Subcutaneous abdominal adipose tissue (tissue), 5 donors: ENCODE results near the gene GPC3.

Source experiments
- H3K27ac ChIP-seq: one replicate; pipeline ENCODE4 v1.7.0; 2013; ENCODE audit warnings: low read depth, mild to moderate bottlenecking, inconsistent platforms, low read length, moderate library complexity
- H3K27me3 ChIP-seq, 5 donors: one replicate each; pipeline ENCODE4 v1.7.0; 2013; ENCODE audit warnings: low read length in 5 of 5, inconsistent platforms in 1 of 5; ENCODE audit not compliant: control insufficient read depth in 5 of 5, insufficient read depth in 4 of 5
- H3K36me3 ChIP-seq, 5 donors: one replicate each; pipeline ENCODE4 v1.7.0; 2013; ENCODE audit warnings: low read length in 5 of 5; ENCODE audit not compliant: control insufficient read depth in 5 of 5, insufficient read depth in 5 of 5
- H3K4me1 ChIP-seq, 5 donors: one replicate each; pipeline ENCODE4 v1.7.0; 2013; ENCODE audit warnings: low read length in 5 of 5, mild to moderate bottlenecking in 3 of 5, moderate library complexity in 1 of 5; ENCODE audit not compliant: control insufficient read depth in 5 of 5, insufficient read depth in 5 of 5
- H3K4me3 ChIP-seq, 5 donors: one replicate each; pipeline ENCODE4 v1.7.0; 2013; ENCODE audit warnings: low read length in 5 of 5, low read depth in 1 of 5
- H3K9ac ChIP-seq, 5 donors: one replicate each; pipeline ENCODE4 v1.7.0; 2013; ENCODE audit warnings: low read length in 5 of 5, mild to moderate bottlenecking in 4 of 5, moderate library complexity in 3 of 5
- H3K9me3 ChIP-seq, 5 donors: one replicate each; pipeline ENCODE4 v1.7.0; 2013; ENCODE audit warnings: low read length in 5 of 5; ENCODE audit not compliant: control insufficient read depth in 5 of 5
- donor health status: healthy.
- donor health status: healthy.
- donor health status: healthy.
- donor health status: healthy.
- donor health status: healthy.

The GPC3 gene

DNA sequence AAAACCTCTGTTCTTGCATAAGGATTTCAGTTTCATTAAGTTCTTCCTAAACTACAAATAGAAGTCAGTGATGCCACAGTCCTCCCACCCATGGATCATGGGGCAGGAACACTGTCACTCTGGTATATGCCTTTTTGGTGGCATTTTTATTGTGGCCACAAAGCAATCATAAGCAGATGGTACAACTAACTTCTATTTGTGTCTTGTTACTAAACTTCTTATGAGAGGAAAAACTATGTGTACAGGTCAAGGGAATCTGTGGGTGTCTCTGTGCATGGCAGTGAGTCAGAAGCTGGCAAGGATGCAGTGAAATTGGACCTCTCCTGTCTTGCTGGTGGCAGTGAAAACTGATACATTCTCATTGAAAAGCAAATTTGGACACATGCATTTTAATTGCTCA, 325.1 kb downstream of the GPC3 start:
- Histone ChIP-seq H3K4me1 (peaks cover 0 to 6% (median 0%) of the 10 kb centered on the region in 5 donors), H3K9ac (no peak overlapping the region), H3K4me3 (no peak overlapping the region), H3K27me3 (peaks cover 0 to 9% (median 3%) of the 10 kb centered on the region in 5 donors), H3K36me3 (no peaks in the 10 kb centered on the region), H3K27ac (no peak overlapping the region), H3K9me3 (no peaks in the 10 kb centered on the region)

DNA sequence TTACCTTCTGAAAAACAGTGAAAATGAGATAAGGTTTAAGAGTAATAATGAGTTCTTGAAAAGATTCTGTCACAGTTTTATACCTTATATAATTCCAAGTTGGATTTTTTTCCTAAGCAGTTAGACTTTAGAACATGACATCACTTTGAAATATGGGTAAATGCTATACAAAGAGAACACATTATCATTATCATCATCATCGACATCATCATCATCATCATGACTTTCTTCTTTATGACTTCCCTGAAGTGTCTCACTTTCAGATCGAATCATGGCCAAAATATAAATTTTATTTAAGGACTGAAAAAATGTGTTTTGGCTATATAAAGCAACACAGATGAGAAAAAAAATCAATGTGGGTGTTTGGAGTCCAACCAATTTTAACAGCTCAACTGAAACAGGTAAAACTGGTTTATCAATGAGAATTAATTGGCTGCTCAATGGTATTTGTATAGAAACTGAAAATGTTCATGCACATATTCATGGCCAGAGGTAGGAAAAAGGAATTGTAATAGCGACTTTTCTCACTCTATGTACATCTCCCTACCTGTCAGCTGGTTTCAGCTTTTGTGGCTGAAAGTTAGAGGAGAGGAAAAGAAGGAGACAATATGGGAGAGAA, 327.0 kb downstream of the GPC3 start:
- H3K36me3 ChIP-seq, result no peaks in the 10 kb centered on the region
- no peak overlapping the region for H3K4me3 ChIP-seq
- peaks cover 0 to 9% (median 3%) of the 10 kb centered on the region in 5 donors for H3K27me3 ChIP-seq
- peaks cover 0 to 6% (median 0%) of the 10 kb centered on the region in 5 donors for H3K4me1 ChIP-seq
- no peaks in the 10 kb centered on the region for H3K9me3 ChIP-seq
- no peak overlapping the region for H3K9ac ChIP-seq
- H3K27ac ChIP-seq, result no peak overlapping the region

DNA sequence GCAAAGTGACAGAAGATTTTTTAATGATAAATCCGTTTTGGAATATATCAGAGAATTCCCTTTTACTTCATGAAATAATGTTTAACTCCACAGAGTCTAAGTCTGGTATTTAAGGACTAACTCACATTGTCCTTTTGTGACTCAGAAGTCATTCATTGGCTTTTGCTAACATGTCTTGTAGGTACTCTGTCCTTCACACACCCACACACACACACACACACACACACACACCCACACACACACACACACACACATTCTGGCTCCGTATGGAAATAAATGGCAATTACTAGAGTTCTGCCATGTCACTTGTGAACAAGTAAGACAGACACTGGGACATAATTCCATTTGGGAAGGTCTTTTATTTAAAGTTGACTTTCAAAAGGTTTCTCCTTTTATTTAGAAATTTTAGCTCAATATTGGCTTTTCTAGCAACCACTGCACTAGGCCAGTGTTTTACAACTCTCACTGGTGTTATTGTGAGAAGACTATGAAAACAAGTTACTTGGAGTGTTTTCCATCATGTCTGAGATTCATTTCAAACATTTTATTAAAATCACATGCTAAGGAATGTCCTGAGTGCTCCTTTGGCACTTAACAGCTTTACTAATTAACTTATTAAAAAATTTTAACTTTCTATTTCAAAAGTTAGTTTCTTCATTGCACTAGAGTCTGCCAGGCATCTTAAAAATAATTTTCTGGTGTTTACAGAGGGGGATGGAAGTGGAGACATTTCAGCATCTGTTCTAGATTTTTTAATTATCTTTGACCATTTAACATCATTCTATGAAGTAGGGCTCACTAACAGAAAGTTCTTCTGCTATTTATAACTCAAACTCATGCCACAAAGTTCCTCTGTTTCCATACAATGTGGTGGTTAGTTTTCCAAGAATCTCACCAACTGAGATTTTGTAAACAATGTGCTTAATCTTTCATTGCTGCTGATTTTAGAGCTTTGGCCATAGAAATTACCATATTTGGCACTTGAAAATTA, 329.8 kb downstream of the GPC3 start:
- Histone ChIP-seq H3K9me3 (no peaks in the 10 kb centered on the region), H3K4me1 (no peaks in the 10 kb centered on the region), H3K27ac (no peak overlapping the region), H3K9ac (no peak overlapping the region), H3K36me3 (no peaks in the 10 kb centered on the region), H3K27me3 (peaks cover 0 to 9% (median 4%) of the 10 kb centered on the region in 5 donors), H3K4me3 (no peak overlapping the region)

DNA sequence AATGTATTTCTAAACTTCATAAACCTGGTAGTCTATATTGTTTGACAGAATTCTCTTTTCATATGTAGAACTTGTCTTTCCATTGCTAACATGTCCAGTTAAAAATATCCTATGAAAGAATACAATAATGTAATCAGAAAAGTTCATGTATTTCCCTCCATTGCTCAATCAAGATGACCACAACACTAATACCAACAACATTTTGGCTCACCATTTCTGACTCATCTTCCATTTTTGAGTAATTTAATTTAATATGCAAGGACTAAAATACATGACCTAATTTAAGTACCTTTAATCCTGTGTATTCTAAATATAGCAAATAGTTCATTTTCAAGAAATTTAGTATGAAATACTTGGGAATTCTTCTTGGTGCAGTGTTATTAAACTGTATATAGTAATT, 330.6 kb downstream of the GPC3 start:
- Histone ChIP-seq H3K27me3 (peaks cover 0 to 9% (median 3%) of the 10 kb centered on the region in 5 donors), H3K36me3 (no peaks in the 10 kb centered on the region), H3K9ac (no peak overlapping the region), H3K4me3 (no peak overlapping the region), H3K27ac (no peak overlapping the region), H3K9me3 (no peaks in the 10 kb centered on the region), H3K4me1 (no peaks in the 10 kb centered on the region)

DNA sequence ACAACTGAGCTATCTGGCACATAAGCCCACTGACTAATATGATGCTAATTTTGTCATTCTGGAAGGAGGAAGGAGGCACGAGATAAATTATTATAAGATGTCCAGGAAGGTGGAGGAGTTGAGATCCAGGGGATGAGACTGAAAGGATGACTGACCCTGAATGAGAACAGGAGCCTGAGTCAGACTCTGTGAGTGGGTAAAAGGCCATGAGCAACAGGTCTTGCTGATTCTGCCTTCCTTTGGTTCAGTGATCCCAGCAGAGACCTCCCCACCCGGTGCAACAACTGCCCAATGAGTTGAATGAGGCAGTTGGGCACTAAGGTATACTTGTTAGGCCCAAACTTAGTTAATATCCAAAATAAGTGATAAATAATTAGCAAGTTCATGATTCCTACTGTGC, 332.0 kb downstream of the GPC3 start:
- H3K27ac ChIP-seq, result no peak overlapping the region
- H3K4me1 ChIP-seq, result no peaks in the 10 kb centered on the region
- H3K36me3 ChIP-seq, result no peaks in the 10 kb centered on the region
- H3K9ac ChIP-seq, result no peak overlapping the region
- no peak overlapping the region for H3K4me3 ChIP-seq
- peaks cover 0 to 5% (median 0%) of the 10 kb centered on the region in 5 donors for H3K27me3 ChIP-seq
- no peaks in the 10 kb centered on the region for H3K9me3 ChIP-seq

DNA sequence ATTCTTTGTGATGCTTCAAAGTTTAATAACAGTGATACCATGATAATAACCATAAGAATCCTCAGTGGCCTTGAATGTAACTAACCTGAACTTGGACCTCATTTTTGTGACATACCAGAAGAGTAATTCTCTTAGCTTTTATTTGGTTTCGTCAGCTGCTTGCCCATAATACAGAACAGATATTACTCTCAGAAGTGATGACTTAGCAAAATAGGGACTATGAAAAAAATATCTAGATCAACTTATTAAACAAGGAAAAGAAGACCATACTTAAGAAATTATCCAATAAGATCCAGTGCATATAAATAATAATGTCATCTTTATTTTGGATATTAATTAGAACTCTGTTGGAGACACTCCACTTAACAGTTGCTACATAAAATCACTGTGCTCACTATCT, 333.2 kb downstream of the GPC3 start:
- no peaks in the 10 kb centered on the region for H3K9me3 ChIP-seq
- H3K27me3 ChIP-seq, result peaks cover 0 to 5% (median 0%) of the 10 kb centered on the region in 5 donors
- H3K36me3 ChIP-seq, result no peaks in the 10 kb centered on the region
- no peak overlapping the region for H3K4me3 ChIP-seq
- no peaks in the 10 kb centered on the region for H3K4me1 ChIP-seq
- H3K27ac ChIP-seq, result no peak overlapping the region
- H3K9ac ChIP-seq, result no peak overlapping the region

DNA sequence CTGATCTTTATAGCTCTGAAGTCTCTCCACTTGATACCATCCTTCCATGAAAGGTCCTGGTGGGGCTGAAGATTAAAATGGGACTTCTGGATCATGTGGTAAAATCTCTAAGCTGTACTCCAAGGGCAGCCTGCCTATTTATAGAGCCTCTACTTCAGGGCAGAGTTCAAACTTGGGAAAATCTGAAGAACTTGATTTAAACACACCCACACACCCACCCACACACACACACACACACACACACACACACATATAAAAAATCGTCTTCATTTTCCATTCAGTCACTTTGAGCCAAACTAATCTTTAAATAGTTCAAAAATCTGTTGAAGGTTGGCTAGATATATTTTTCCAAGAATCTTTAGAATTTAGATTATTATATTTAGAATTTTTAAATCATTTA, 335.2 kb downstream of the GPC3 start:
- peaks cover 0 to 14% (median 7%) of the 10 kb centered on the region in 5 donors for H3K4me1 ChIP-seq
- no peaks in the 10 kb centered on the region for H3K36me3 ChIP-seq
- H3K4me3 ChIP-seq, result no peak overlapping the region
- peaks cover 0 to 3% (median 0%) of the 10 kb centered on the region in 5 donors for H3K27me3 ChIP-seq
- no peak overlapping the region for H3K9ac ChIP-seq
- H3K27ac ChIP-seq, result no peak overlapping the region
- H3K9me3 ChIP-seq, result no peaks in the 10 kb centered on the region

DNA sequence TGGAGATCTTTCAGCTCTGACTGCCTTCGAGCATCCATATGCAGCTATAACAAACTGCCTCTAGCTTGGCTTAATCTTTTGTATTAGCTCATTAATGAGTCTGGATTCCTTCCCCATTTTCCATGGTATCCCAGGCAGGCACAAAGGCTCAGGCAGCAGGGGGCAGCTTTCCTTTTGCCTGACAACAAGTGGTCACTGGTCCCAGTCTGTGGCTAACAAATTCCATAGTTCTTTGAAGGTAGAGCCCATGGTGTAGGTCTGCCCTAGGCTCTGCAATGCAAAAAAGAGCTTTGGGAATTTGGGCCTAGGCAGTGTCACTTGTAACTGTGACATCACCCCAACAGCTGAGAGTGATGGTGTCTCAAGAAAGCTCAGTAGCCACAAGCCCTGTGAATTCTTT, 335.7 kb downstream of the GPC3 start:
- Histone ChIP-seq H3K36me3 (no peaks in the 10 kb centered on the region), H3K27ac (no peak overlapping the region), H3K4me1 (peaks cover 0 to 16% (median 7%) of the 10 kb centered on the region in 5 donors), H3K9ac (no peak overlapping the region), H3K9me3 (no peaks in the 10 kb centered on the region), H3K27me3 (peaks cover 0 to 3% (median 0%) of the 10 kb centered on the region in 5 donors), H3K4me3 (no peak overlapping the region)

DNA sequence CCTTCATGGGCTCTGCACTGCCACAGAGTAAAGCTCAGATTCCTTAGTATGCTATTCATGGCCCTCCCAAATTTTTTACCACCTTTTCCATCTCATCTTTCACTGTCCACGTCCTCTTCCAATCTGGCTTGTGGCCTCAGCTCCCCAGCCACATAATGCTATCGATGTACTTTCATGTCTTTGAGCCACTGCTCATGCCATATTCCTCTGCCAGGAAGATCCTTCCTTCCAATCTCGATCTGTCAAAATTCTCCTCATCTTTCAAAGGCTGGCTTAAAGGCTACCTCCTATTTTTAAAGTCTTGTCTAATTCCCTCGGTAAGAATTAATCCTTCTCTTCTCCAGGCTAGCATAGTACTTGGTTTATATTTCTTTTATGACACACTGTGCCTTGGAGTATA, 336.8 kb downstream of the GPC3 start:
- H3K4me1 ChIP-seq, result peaks cover 0 to 16% (median 7%) of the 10 kb centered on the region in 5 donors
- H3K4me3 ChIP-seq, result no peak overlapping the region
- H3K9ac ChIP-seq, result no peak overlapping the region
- H3K36me3 ChIP-seq, result no peaks in the 10 kb centered on the region
- peaks cover 0 to 3% (median 0%) of the 10 kb centered on the region in 5 donors for H3K27me3 ChIP-seq
- no peak overlapping the region for H3K27ac ChIP-seq
- no peaks in the 10 kb centered on the region for H3K9me3 ChIP-seq

DNA sequence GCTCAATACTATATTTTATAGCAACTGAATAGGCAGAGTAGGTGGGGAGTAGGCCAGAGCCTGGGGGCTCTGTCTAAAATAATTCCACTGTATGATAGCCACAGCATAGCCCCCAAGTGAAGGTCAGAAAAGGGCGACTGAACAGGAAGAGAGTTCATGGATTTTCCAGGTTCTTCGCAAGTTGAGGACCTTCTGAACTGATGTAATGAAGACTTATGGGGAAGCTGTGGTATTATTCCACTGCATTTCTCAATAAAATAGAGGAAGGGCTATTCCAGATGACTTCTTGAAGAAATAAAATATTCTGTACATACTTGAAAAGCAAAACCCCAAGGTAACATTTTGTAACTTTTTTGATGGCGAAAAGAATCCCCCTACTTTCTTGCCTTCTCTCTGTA, 338.7 kb downstream of the GPC3 start:
- Histone ChIP-seq H3K27me3 (no peaks in the 10 kb centered on the region), H3K4me1 (peaks cover 0 to 16% (median 7%) of the 10 kb centered on the region in 5 donors), H3K9ac (no peak overlapping the region), H3K4me3 (no peak overlapping the region), H3K36me3 (no peaks in the 10 kb centered on the region), H3K27ac (no peak overlapping the region), H3K9me3 (no peaks in the 10 kb centered on the region)
